Measurements from ENCODE around the gene IGF2R.

IGF2R gene

DNA sequence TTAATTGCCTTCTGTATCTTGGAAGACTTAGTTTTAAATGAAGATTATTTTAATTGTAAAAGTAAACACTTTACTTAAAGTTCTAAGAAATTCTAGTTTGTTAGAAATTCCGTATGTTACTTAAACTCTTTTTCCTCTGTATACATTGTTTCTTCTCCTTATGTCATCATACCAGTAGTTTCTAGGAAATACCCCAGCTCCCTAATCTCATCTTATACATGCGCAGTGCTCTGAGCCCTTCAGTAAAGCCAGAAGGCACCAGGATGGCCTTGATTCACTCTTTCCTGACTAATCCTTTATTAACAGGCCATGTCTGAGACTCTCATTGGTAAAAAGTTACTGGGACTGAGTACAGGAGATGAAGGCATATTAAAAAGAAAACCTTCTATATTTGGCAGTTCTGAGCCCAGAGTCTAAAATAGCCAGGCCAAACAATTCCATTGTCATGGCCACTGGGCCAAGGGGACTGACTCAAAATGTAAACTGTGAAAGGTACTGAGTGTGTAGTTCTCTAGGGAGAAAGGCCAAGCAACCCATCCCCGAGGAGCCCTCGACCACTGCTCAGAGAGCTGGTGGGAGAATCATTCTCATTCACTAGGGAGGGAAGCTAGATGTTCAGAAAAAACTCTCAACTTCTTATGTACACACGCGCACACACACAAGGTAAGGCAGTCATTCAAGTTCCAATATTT lies 177.7 kb downstream of the IGF2R start:
- Histone ChIP-seq H3K4me1 (no peaks in the 10 kb centered on the region), H3K9ac (no peak overlapping the region), H3K9me3 (no peaks in the 10 kb centered on the region), H3K27ac (no peak overlapping the region), H4K20me1 (no peaks in the 10 kb centered on the region), H3K36me3 (no peaks in the 10 kb centered on the region), H3K4me2 (no peak overlapping the region), H3K27me3 (no peaks in the 10 kb centered on the region), H3K4me3 (no peak overlapping the region)
- TF ChIP-seq Cebpa-rat (IDR thresholded peaks at IDR 0.05) = no peak

GRCh38 chr6:160147146-160147536 lies 178.3 kb downstream of the IGF2R start:
- H3K4me3 ChIP-seq = no peak overlapping the region
- no peak overlapping the region for H3K4me2 ChIP-seq
- no peak for TF ChIP-seq Cebpa-rat (IDR thresholded peaks at IDR 0.05)
- no peaks in the 10 kb centered on the region for H3K4me1 ChIP-seq
- H3K9me3 ChIP-seq = no peaks in the 10 kb centered on the region
- H3K36me3 ChIP-seq = no peaks in the 10 kb centered on the region
- no peaks in the 10 kb centered on the region for H4K20me1 ChIP-seq
- no peak overlapping the region for H3K27ac ChIP-seq
- no peaks in the 10 kb centered on the region for H3K27me3 ChIP-seq
- no peak overlapping the region for H3K9ac ChIP-seq

DNA sequence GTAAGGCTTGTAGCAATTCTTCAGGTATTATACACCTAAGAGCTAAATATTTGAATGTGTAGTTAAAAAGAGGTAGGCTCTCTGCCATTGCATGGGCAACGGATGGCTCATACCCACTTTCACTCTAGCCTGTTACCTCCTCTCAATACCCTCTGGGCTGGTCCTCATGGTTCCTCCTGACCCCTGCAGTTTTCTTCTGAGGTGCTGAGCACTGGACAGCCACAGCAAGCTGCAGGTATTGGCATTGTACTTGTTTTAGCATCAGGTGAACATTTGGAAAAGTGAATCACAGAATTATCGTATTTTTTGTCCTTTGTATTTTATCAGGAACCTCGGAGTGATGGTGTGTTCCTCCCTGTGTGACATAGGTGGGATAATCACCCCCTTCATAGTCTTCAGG lies 185.6 kb downstream of the IGF2R start:
- H3K9ac ChIP-seq = no peak overlapping the region
- no peak overlapping the region for H3K4me2 ChIP-seq
- H4K20me1 ChIP-seq = no peaks in the 10 kb centered on the region
- no peak overlapping the region for H3K4me3 ChIP-seq
- H3K9me3 ChIP-seq = peaks cover 19% of the 10 kb centered on the region
- H3K4me1 ChIP-seq = no peaks in the 10 kb centered on the region
- H3K27me3 ChIP-seq = no peaks in the 10 kb centered on the region
- H3K36me3 ChIP-seq = no peaks in the 10 kb centered on the region
- no peak overlapping the region for H3K27ac ChIP-seq
- no peak for TF ChIP-seq Cebpa-rat (IDR thresholded peaks at IDR 0.05)

- no peak overlapping the region for H3K4me2 ChIP-seq
- H3K36me3 ChIP-seq = no peaks in the 10 kb centered on the region
- no peak overlapping the region for H3K9ac ChIP-seq
- no peaks in the 10 kb centered on the region for H3K27me3 ChIP-seq
- H4K20me1 ChIP-seq = no peaks in the 10 kb centered on the region
- H3K4me1 ChIP-seq = no peaks in the 10 kb centered on the region
- H3K9me3 ChIP-seq = peaks cover 19% of the 10 kb centered on the region
- no peak for TF ChIP-seq Cebpa-rat (IDR thresholded peaks at IDR 0.05)
- no peak overlapping the region for H3K27ac ChIP-seq
- H3K4me3 ChIP-seq = no peak overlapping the region
Observed at GRCh38 chr6:160156842-160157241, 188.0 kb downstream of the IGF2R start.

DNA sequence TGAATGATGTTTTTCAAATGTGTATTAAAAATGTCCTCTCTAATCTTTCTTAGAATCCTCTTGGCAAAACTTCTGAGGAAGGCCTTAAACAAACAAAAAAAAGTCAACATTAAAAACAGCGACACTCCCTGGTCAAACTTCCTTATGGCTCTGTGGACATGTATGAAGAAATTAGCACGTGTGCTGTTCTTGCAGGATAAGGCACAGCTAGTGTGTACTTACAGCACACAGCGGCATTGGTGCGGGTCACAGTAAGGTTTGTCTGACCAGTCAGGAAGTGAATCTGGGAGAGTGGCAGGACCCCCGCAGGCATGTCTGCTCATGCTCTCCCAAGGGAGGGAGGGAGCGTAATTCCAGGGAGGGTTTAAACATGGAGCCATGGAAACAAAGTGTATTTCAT lies 191.6 kb downstream of the IGF2R start:
- Histone ChIP-seq H4K20me1 (no peaks in the 10 kb centered on the region), H3K27me3 (no peaks in the 10 kb centered on the region), H3K36me3 (no peaks in the 10 kb centered on the region), H3K9ac (no peak overlapping the region), H3K4me3 (no peak overlapping the region), H3K4me1 (no peaks in the 10 kb centered on the region), H3K9me3 (no peaks in the 10 kb centered on the region), H3K27ac (no peak overlapping the region), H3K4me2 (no peak overlapping the region)
- no peak for TF ChIP-seq Cebpa-rat (IDR thresholded peaks at IDR 0.05)

All from BLaER1 (cell line).